Effector memory CD8-positive, alpha-beta T cell (primary cell): ENCODE results near the gene PRF1.

Experiments
- ATAC-seq: fragments of 150-1000 bp; cut with Tn5 transposase; replicated peaks from 2 replicates; pipeline ENCODE4 v1.10.0; 2021; ENCODE audit warnings: mild to moderate bottlenecking, moderate library complexity
- DNase-seq, 3 experiments: peaks; one replicate each; pipeline ENCODE4 v3.0.0; 2021
- H3K27ac Mint-ChIP-seq, 2 donors: one replicate each; pipeline ENCODE4 v1.8.0; 2022; ENCODE audit warnings: mild to moderate bottlenecking in 2 of 2, mixed read lengths in 2 of 2, moderate library complexity in 2 of 2
- H3K27me3 Mint-ChIP-seq, 2 donors: one replicate each; pipeline ENCODE4 v1.8.0; 2022; ENCODE audit warnings: mixed read lengths in 2 of 2
- H3K36me3 Mint-ChIP-seq: one replicate; pipeline ENCODE4 v1.8.0; 2022; ENCODE audit warnings: mild to moderate bottlenecking, moderate library complexity, mixed read lengths; ENCODE audit not compliant: insufficient read depth
- H3K4me1 Mint-ChIP-seq, 2 donors: one replicate each; pipeline ENCODE4 v1.8.0; 2022; ENCODE audit warnings: low read depth in 2 of 2, mixed read lengths in 2 of 2
- H3K4me3 Mint-ChIP-seq, 2 donors: one replicate each; pipeline ENCODE4 v1.8.0; 2022; ENCODE audit warnings: mild to moderate bottlenecking in 2 of 2, mixed read lengths in 2 of 2, moderate library complexity in 2 of 2
- H3K9me3 Mint-ChIP-seq, 2 donors: one replicate each; pipeline ENCODE4 v1.8.0; 2022; ENCODE audit warnings: mixed read lengths in 2 of 2

The PRF1 gene

GRCh38 chr10:70613941-70614340 is 11.4 kb upstream of the PRF1 start:
- H3K4me3 Mint-ChIP-seq = peak overlapping the region; percentile 51 to 55
- no peaks in the 10 kb centered on the region for H3K9me3 Mint-ChIP-seq
- H3K36me3 Mint-ChIP-seq = peaks cover 16% of the 10 kb centered on the region
- ATAC-seq (no peak), DNase-seq (no peak)
- peak overlapping the region; percentile 20 to 88 for H3K27ac Mint-ChIP-seq
- H3K27me3 Mint-ChIP-seq = no peaks in the 10 kb centered on the region
- H3K4me1 Mint-ChIP-seq = peaks cover 69 to 77% of the 10 kb centered on the region in 2 donors

- no peak for ATAC-seq
- Mint-ChIP-seq H3K36me3 (peaks cover 18% of the 10 kb centered on the region), H3K27ac (peak overlapping the region; percentile 52 to 62), H3K27me3 (no peaks in the 10 kb centered on the region), H3K4me3 (peak overlapping the region; percentile 12 to 49), H3K9me3 (no peaks in the 10 kb centered on the region), H3K4me1 (peaks cover 45 to 55% of the 10 kb centered on the region in 2 donors)
- no peak for DNase-seq
Measured at GRCh38 chr10:70607936-70608335, 5.4 kb upstream of the PRF1 start.

GRCh38 chr10:70605161-70605560 is 2.6 kb upstream of the PRF1 start:
- Mint-ChIP-seq H3K27me3 (no peaks in the 10 kb centered on the region), H3K27ac (peak overlapping the region in 1 of 2 donors; percentile 38)
- ATAC-seq = no peak

GRCh38 chr10:70604106-70604505 is 1.6 kb upstream of the PRF1 start:
- ATAC-seq = no peak
- H3K27me3 Mint-ChIP-seq = no peaks in the 10 kb centered on the region
- peaks cover 53 to 57% of the 10 kb centered on the region in 2 donors for H3K4me1 Mint-ChIP-seq
- H3K36me3 Mint-ChIP-seq = peaks cover 45% of the 10 kb centered on the region
- no peaks in the 10 kb centered on the region for H3K9me3 Mint-ChIP-seq
- peak overlapping the region; percentile 96 to 100 for H3K4me3 Mint-ChIP-seq
- H3K27ac Mint-ChIP-seq = peak overlapping the region; percentile 94 to 96
- no peak for DNase-seq

More at GRCh38 chr10:70605161-70605560, 2.6 kb upstream of the PRF1 start:
- no peaks in the 10 kb centered on the region for H3K9me3 Mint-ChIP-seq
- peaks cover 34% of the 10 kb centered on the region for H3K36me3 Mint-ChIP-seq
- H3K4me3 Mint-ChIP-seq = peak overlapping the region in 1 of 2 donors; percentile 27
- DNase-seq = no peak
- peaks cover 50 to 56% of the 10 kb centered on the region in 2 donors for H3K4me1 Mint-ChIP-seq

- H3K27me3 Mint-ChIP-seq = no peaks in the 10 kb centered on the region
- peaks cover 52% of the 10 kb centered on the region for H3K36me3 Mint-ChIP-seq
- H3K9me3 Mint-ChIP-seq = no peaks in the 10 kb centered on the region
- peak; percentile 65 for ATAC-seq
- H3K4me3 Mint-ChIP-seq = peak overlapping the region; percentile 96 to 100
- peak overlapping the region; percentile 94 to 96 for H3K27ac Mint-ChIP-seq
- peaks cover 60 to 62% of the 10 kb centered on the region in 2 donors for H3K4me1 Mint-ChIP-seq
- peak; percentile 57 to 62 (median 61) for DNase-seq
Measured at GRCh38 chr10:70603449-70603801, 884 bp upstream of the PRF1 start.

GRCh38 chr10:70601746-70602145 is 795 bp downstream of the PRF1 start:
- ATAC-seq (no peak), DNase-seq (no peak)
- H3K9me3 Mint-ChIP-seq = no peaks in the 10 kb centered on the region
- peak overlapping the region; percentile 94 to 96 for H3K27ac Mint-ChIP-seq
- H3K4me3 Mint-ChIP-seq = peak overlapping the region; percentile 96 to 100
- H3K36me3 Mint-ChIP-seq = peaks cover 69% of the 10 kb centered on the region
- H3K27me3 Mint-ChIP-seq = no peaks in the 10 kb centered on the region
- H3K4me1 Mint-ChIP-seq = peaks cover 62 to 64% of the 10 kb centered on the region in 2 donors

- H3K4me3 Mint-ChIP-seq = peak overlapping the region; percentile 96 to 100
Measured at GRCh38 chr10:70600512-70601395, 1.8 kb downstream of the PRF1 start.

GRCh38 chr10:70599791-70600190 is 2.8 kb downstream of the PRF1 start:
- DNase-seq (no peak), ATAC-seq (no peak)
- Mint-ChIP-seq H3K4me3 (peak overlapping the region; percentile 96 to 100), H3K27ac (peak overlapping the region; percentile 94 to 96), H3K9me3 (no peaks in the 10 kb centered on the region), H3K27me3 (no peaks in the 10 kb centered on the region), H3K4me1 (peaks cover 76 to 78% of the 10 kb centered on the region in 2 donors), H3K36me3 (peaks cover 88% of the 10 kb centered on the region)

More at GRCh38 chr10:70600512-70601395, 1.8 kb downstream of the PRF1 start:
- Mint-ChIP-seq H3K9me3 (no peaks in the 10 kb centered on the region), H3K4me1 (peaks cover 69 to 72% of the 10 kb centered on the region in 2 donors), H3K27me3 (no peaks in the 10 kb centered on the region), H3K27ac (peak overlapping the region; percentile 94 to 96), H3K36me3 (peaks cover 79% of the 10 kb centered on the region)
- no peak for ATAC-seq
- no peak for DNase-seq

- H3K27ac Mint-ChIP-seq = peak overlapping the region; percentile 94 to 96
- no peaks in the 10 kb centered on the region for H3K9me3 Mint-ChIP-seq
- no peaks in the 10 kb centered on the region for H3K27me3 Mint-ChIP-seq
- ATAC-seq (no peak), DNase-seq (no peak)
- peaks cover 79 to 81% of the 10 kb centered on the region in 2 donors for H3K4me1 Mint-ChIP-seq
- H3K4me3 Mint-ChIP-seq = peak overlapping the region; percentile 96 to 100
- peaks cover 89% of the 10 kb centered on the region for H3K36me3 Mint-ChIP-seq
Measured at GRCh38 chr10:70599319-70599718, 3.2 kb downstream of the PRF1 start.

GRCh38 chr10:70598857-70599295 is 3.7 kb downstream of the PRF1 start:
- no peak for DNase-seq
- Mint-ChIP-seq H3K27me3 (no peaks in the 10 kb centered on the region), H3K4me3 (peak overlapping the region; percentile 96 to 100), H3K36me3 (peaks cover 93% of the 10 kb centered on the region), H3K4me1 (peaks cover 79 to 81% of the 10 kb centered on the region in 2 donors), H3K9me3 (no peaks in the 10 kb centered on the region), H3K27ac (peak overlapping the region in 1 of 2 donors; percentile 96)
- ATAC-seq = no peak

- Mint-ChIP-seq H3K4me3 (peak overlapping the region; percentile 96 to 100), H3K36me3 (peaks cover 92% of the 10 kb centered on the region)
Measured at GRCh38 chr10:70597856-70598815, 4.4 kb downstream of the PRF1 start.

GRCh38 chr10:70596860-70597809 is 5.4 kb downstream of the PRF1 start:
- peaks cover 92% of the 10 kb centered on the region for H3K36me3 Mint-ChIP-seq
- peaks cover 71 to 80% of the 10 kb centered on the region in 2 donors for H3K4me1 Mint-ChIP-seq
- H3K27me3 Mint-ChIP-seq = no peaks in the 10 kb centered on the region
- H3K27ac Mint-ChIP-seq = peak overlapping the region; percentile 90 to 96
- DNase-seq (no peak), ATAC-seq (no peak)
- peak overlapping the region; percentile 96 to 100 for H3K4me3 Mint-ChIP-seq
- H3K9me3 Mint-ChIP-seq = no peaks in the 10 kb centered on the region

More at GRCh38 chr10:70597856-70598815, 4.4 kb downstream of the PRF1 start:
- DNase-seq (no peak), ATAC-seq (no peak)
- H3K27me3 Mint-ChIP-seq = no peaks in the 10 kb centered on the region
- peaks cover 72 to 79% of the 10 kb centered on the region in 2 donors for H3K4me1 Mint-ChIP-seq
- peak overlapping the region; percentile 90 to 96 for H3K27ac Mint-ChIP-seq
- H3K9me3 Mint-ChIP-seq = no peaks in the 10 kb centered on the region
